ENCODE results near the gene POMP.
A peak's percentile ranks its signal among the peaks of the same experiment; 100 is the strongest.

POMP gene

GRCh38 chr13:28658796-28659620, at the start of gene POMP:
TSS of gene POMP (plus strand) at chr13:28659130. CDS start at chr13:28659185, 55 bp downstream.
- Histone ChIP-seq H3K27me3 (ENCODE audit: insufficient read depth, poor library complexity, severe bottlenecking) (no peaks in the 10 kb centered on the region), H3K27ac (ENCODE audit: poor library complexity, severe bottlenecking) (peak within 1 kb of the TSS; percentile 53), H3K4me3 (ENCODE audit: severe bottlenecking) (peak within 1 kb of the TSS; percentile 86), H3K36me3 (ENCODE audit: low read depth) (peaks cover 43% of the 10 kb centered on the region), H3K4me1 (ENCODE audit: insufficient read depth, poor library complexity, severe bottlenecking) (peaks cover 18% of the 10 kb centered on the region), H3K9me3 (ENCODE audit: severe bottlenecking) (no peaks in the 10 kb centered on the region)
- ATAC-seq (ENCODE audit: low read depth): peak; percentile 91
- TF ChIP-seq, protein P1, sequence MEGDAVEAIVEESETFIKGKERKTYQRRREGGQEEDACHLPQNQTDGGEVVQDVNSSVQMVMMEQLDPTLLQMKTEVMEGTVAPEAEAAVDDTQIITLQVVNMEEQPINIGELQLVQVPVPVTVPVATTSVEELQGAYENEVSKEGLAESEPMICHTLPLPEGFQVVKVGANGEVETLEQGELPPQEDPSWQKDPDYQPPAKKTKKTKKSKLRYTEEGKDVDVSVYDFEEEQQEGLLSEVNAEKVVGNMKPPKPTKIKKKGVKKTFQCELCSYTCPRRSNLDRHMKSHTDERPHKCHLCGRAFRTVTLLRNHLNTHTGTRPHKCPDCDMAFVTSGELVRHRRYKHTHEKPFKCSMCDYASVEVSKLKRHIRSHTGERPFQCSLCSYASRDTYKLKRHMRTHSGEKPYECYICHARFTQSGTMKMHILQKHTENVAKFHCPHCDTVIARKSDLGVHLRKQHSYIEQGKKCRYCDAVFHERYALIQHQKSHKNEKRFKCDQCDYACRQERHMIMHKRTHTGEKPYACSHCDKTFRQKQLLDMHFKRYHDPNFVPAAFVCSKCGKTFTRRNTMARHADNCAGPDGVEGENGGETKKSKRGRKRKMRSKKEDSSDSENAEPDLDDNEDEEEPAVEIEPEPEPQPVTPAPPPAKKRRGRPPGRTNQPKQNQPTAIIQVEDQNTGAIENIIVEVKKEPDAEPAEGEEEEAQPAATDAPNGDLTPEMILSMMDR (IDR thresholded peaks at IDR 0.05; ENCODE audit: poor library complexity, severe bottlenecking): peak; percentile 1
- DNase-seq (ENCODE audit: low spot score): peak; percentile 83

GRCh38 chr13:28609381-28609780, 49.5 kb upstream of the POMP start:
- no peak overlapping the region for H3K27ac ChIP-seq (ENCODE audit: poor library complexity, severe bottlenecking)
- no peaks in the 10 kb centered on the region for H3K36me3 ChIP-seq (ENCODE audit: low read depth)
- H3K9me3 ChIP-seq (ENCODE audit: severe bottlenecking): no peaks in the 10 kb centered on the region
- H3K4me1 ChIP-seq (ENCODE audit: insufficient read depth, poor library complexity, severe bottlenecking): no peaks in the 10 kb centered on the region
- H3K27me3 ChIP-seq (ENCODE audit: insufficient read depth, poor library complexity, severe bottlenecking): no peaks in the 10 kb centered on the region
- H3K4me3 ChIP-seq (ENCODE audit: severe bottlenecking): no peak overlapping the region
- no peak for ATAC-seq (ENCODE audit: low read depth)
- TF ChIP-seq, protein P1 (IDR thresholded peaks at IDR 0.05; ENCODE audit: poor library complexity, severe bottlenecking): no peak
- no peak for DNase-seq (ENCODE audit: low spot score)

DNA sequence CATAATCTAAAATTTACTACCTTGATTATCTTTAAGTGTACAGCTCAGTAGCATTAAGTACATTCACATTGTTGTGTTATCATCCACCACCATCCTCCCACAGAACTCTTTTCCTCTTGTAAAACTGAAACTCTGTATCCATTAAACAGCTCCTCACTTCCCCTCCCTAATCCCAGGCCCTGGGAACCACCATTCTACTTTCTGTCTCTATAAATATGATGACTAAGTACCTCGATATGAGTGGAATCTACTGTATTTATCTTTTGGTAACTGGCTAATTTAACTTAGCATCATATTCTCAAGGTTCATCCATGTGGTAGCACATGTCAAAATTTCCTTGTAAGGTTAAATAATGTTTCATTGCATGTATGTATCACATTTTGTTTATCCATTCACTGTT, 49.0 kb upstream of the POMP start:
- H3K27me3 ChIP-seq (ENCODE audit: insufficient read depth, poor library complexity, severe bottlenecking): no peaks in the 10 kb centered on the region
- no peak overlapping the region for H3K27ac ChIP-seq (ENCODE audit: poor library complexity, severe bottlenecking)
- TF ChIP-seq, protein P1 (IDR thresholded peaks at IDR 0.05; ENCODE audit: poor library complexity, severe bottlenecking): no peak
- H3K36me3 ChIP-seq (ENCODE audit: low read depth): no peaks in the 10 kb centered on the region
- H3K4me1 ChIP-seq (ENCODE audit: insufficient read depth, poor library complexity, severe bottlenecking): no peaks in the 10 kb centered on the region
- H3K9me3 ChIP-seq (ENCODE audit: severe bottlenecking): no peaks in the 10 kb centered on the region
- DNase-seq (ENCODE audit: low spot score): no peak
- no peak for ATAC-seq (ENCODE audit: low read depth)
- H3K4me3 ChIP-seq (ENCODE audit: severe bottlenecking): no peak overlapping the region

DNA sequence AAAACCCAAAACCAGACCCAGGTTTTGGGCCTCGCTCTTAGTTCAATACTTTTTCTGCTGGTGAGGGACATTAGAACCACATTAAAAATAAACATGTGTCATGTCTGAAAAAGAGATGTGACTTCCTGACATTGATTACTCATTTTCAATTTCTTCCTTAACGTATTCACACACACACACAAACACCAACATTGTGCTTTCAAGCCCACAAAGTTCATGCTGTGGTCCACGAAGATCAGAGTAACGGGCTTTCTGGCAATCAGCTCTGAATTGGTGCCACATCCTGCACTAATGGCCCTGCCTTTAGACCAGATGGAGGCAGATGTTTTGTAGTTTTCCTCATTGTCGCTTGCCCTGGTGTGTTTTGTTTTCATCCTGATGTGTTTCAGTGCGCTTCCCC, 47.9 kb upstream of the POMP start:
- DNase-seq (ENCODE audit: low spot score) (no peak), ATAC-seq (ENCODE audit: low read depth) (no peak)
- TF ChIP-seq, protein P1 (IDR thresholded peaks at IDR 0.05; ENCODE audit: poor library complexity, severe bottlenecking): no peak
- Histone ChIP-seq H3K4me3 (ENCODE audit: severe bottlenecking) (no peak overlapping the region), H3K27ac (ENCODE audit: poor library complexity, severe bottlenecking) (no peak overlapping the region), H3K4me1 (ENCODE audit: insufficient read depth, poor library complexity, severe bottlenecking) (no peaks in the 10 kb centered on the region), H3K27me3 (ENCODE audit: insufficient read depth, poor library complexity, severe bottlenecking) (no peaks in the 10 kb centered on the region), H3K36me3 (ENCODE audit: low read depth) (no peaks in the 10 kb centered on the region), H3K9me3 (ENCODE audit: severe bottlenecking) (no peaks in the 10 kb centered on the region)

DNA sequence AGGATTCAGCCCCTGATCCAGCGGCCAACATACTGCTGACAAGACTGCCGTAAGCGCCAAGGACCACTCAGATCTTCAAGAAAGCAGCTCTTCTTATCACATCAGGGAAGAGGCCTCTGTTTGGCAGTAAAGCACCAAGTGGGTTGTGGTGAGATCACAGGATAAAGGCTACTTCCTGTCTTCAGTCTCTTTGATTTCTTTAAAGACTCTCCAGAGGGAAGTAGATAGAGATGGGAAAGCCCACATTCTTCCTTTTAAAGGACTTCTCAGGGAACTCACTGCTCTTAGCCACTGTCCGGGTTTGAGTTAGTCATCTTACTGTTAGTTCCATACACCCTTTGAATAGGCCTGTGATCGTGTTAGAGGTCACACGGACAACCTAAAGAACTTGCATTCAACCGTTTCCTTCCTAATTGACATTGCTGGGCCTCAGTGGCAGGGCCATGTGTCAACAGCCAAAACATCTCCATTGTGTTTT, 47.2 kb upstream of the POMP start:
- no peaks in the 10 kb centered on the region for H3K9me3 ChIP-seq (ENCODE audit: severe bottlenecking)
- DNase-seq (ENCODE audit: low spot score): no peak
- TF ChIP-seq, protein P1 (IDR thresholded peaks at IDR 0.05; ENCODE audit: poor library complexity, severe bottlenecking): no peak
- H3K4me3 ChIP-seq (ENCODE audit: severe bottlenecking): no peak overlapping the region
- no peaks in the 10 kb centered on the region for H3K27me3 ChIP-seq (ENCODE audit: insufficient read depth, poor library complexity, severe bottlenecking)
- no peak for ATAC-seq (ENCODE audit: low read depth)
- no peak overlapping the region for H3K27ac ChIP-seq (ENCODE audit: poor library complexity, severe bottlenecking)
- no peaks in the 10 kb centered on the region for H3K36me3 ChIP-seq (ENCODE audit: low read depth)
- no peaks in the 10 kb centered on the region for H3K4me1 ChIP-seq (ENCODE audit: insufficient read depth, poor library complexity, severe bottlenecking)
